ENCODE results near the gene RBM38.

- TF ChIP-seq SUZ12 (IDR thresholded peaks at IDR 0.05; ENCODE audit: unreplicated experiment): no peak
- no peak for TF ChIP-seq RFX5 (IDR thresholded peaks at IDR 0.05; ENCODE audit: low read depth, low read length)
- TF ChIP-seq STAT1 (conservative IDR thresholded peaks at IDR 0.05): no peak
- no peak for TF ChIP-seq EZH2 (IDR thresholded peaks at IDR 0.05; ENCODE audit: borderline replicate concordance, control insufficient read depth, low read depth, low read length)
- no peak for TF ChIP-seq JUND (IDR thresholded peaks at IDR 0.05; ENCODE audit: low read depth, low read length)
- no peak for TF ChIP-seq BCL11A (IDR thresholded peaks at IDR 0.05; ENCODE audit: low read depth, low read length)
- no peak for TF ChIP-seq NR2C1 (IDR thresholded peaks at IDR 0.05)
- TF ChIP-seq HCFC1 (IDR thresholded peaks at IDR 0.05; ENCODE audit: low read length): no peak
- TF ChIP-seq FOXK2 (IDR thresholded peaks at IDR 0.05): no peak
- no peak for TF ChIP-seq ATF3 (IDR thresholded peaks at IDR 0.05; ENCODE audit: borderline replicate concordance, extremely low read depth, low read depth, low read length)
- no peak for TF ChIP-seq SRF (IDR thresholded peaks at IDR 0.05; ENCODE audit: low read depth in 2 of 2, low read length in 2 of 2)
- no peak for TF ChIP-seq ZNF274 (IDR thresholded peaks at IDR 0.05; ENCODE audit: insufficient read depth, insufficient read length)
- no peak for TF ChIP-seq REST (IDR thresholded peaks at IDR 0.05; ENCODE audit: low read depth, low read length)
- no peak for TF ChIP-seq RB1 (IDR thresholded peaks at IDR 0.05; ENCODE audit: borderline replicate concordance)
These were observed 38.9 kb upstream of the RBM38 start for GRCh38 chr20:57352305-57352704.

Measured in GM12878 (cell line).